Tibial nerve (tissue), 3 donors: Measurements from ENCODE around the gene FXYD3.

ENCODE experiments used
- EP300 ChIP-seq, 2 donors: sonication (generic); formaldehyde crosslinking; IDR thresholded peaks; one replicate each; pipeline ENCODE4 v1.6.1; 2017; ENCODE audit warnings: antibody characterized with exemption in 2 of 2, mild to moderate bottlenecking in 1 of 2
- POLR2A ChIP-seq, 2 donors: fragments of 450-650 bp; IDR thresholded peaks; one replicate each; pipeline ENCODE4 v1.6.1; 2017; ENCODE audit warnings: antibody characterized with exemption in 2 of 2, mild to moderate bottlenecking in 2 of 2, moderate library complexity in 2 of 2

- TF ChIP-seq POLR2A (IDR thresholded peaks at IDR 0.05) (no peak), EP300 (IDR thresholded peaks at IDR 0.05) (no peak)
Observed at GRCh38 chr19:35066121-35066520, 49.5 kb upstream of the FXYD3 start.
